GM18520 (cell line): ENCODE measurements around the gene ZFAND2B.

Source experiments
- ATAC-seq: cut with Tn5 transposase; IDR thresholded peaks from one replicate; pipeline ENCODE4 v1.9.1; 2021; ENCODE audit not compliant: unreplicated experiment

Gene ZFAND2B

DNA sequence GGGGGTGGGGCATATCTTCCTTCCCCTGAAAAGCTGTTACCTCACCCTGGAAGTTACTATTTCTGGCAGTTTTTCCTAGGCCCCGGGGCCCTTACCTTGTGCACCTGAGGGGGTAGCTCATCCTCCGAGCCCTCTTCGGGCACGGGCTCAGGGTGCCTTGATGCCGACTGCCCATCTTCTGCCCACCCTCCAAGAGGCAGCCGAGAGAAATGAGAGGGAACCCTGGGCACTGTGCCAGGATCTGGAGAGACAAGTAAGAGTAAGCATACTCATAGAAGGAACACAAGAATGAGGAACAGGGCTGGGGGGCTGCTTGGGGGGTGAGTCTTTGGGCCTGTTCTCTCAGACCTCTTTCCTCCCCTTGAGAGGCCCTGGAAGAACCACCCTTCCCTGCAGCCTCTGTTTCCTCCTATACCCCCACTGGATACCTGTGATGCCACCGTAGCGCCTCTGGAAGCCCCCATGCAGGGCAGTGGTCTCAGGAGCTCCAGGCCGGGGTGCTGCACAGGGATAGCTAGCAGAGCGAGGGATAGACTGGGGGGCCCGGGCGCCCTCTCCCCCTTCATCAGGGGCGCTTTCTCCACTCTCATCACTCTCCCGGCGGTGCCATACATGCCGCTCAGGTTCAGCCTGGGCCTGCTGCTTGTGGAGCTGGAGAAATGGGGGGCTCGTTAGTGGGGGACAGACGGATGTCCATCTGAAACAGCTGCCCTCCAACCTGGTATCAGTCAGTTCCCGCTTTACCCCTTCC lies 14.2 kb downstream of the ZFAND2B start:
- no peak for ATAC-seq

GRCh38 chr2:219221957-219222518 lies 15.5 kb downstream of the ZFAND2B start:
- no peak for ATAC-seq

DNA sequence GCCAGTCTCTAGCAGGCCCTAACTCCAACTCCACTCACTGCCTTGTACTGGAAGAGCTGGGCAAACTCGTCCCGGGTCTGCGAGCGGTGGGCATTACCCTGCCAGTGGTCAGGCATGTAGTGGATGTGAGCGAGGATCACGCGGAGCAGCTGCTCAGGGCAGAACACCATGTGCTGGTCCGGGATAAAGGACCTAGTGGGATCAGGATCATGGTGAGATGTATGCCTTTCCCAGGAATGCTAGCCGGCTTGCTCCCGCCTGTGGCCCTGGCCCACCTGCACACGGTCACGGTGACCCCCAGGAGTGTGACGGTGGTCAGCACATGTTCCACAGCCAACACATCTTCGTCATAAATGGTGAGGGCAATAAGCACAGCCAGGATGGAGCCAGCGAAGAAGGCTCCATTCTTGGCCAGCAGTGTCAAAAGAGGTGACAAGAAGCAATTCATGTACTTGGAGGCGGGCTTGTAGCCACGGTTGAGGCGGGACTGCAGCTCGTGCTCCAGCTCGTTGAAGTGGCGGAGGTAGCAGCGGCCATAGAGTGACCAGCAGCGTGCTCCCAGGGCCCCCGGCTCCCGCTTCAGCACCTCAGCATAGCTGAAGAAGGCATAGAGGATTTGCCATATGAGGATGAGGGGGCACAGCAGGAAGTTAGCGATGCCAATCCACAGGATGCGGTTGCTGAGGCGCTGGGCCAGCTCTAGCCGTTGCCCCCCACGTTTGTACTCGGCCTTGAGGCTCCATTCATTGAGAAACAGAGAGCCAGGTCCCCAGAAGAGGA lies 17.4 kb downstream of the ZFAND2B start:
- no peak for ATAC-seq

DNA sequence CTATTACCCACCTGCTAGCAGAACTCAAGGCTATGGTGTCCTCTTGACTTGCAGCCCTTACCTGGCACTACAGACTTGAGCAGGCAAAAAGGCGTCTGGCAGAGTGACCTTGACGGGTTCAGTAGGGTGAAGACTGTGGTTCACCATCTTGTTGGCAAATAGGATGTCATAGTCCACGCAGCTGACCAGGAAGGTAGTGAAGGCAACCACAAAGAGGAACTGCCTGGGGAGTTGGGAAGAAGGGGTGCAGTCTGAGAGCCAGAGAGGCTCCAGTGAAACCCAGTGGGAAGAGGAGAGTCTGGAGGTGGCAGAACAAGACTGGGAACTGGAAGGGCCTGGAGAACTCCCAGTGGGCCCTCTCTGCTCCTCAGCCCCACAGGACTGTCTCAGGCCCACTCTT lies 18.8 kb downstream of the ZFAND2B start:
- no peak for ATAC-seq

DNA sequence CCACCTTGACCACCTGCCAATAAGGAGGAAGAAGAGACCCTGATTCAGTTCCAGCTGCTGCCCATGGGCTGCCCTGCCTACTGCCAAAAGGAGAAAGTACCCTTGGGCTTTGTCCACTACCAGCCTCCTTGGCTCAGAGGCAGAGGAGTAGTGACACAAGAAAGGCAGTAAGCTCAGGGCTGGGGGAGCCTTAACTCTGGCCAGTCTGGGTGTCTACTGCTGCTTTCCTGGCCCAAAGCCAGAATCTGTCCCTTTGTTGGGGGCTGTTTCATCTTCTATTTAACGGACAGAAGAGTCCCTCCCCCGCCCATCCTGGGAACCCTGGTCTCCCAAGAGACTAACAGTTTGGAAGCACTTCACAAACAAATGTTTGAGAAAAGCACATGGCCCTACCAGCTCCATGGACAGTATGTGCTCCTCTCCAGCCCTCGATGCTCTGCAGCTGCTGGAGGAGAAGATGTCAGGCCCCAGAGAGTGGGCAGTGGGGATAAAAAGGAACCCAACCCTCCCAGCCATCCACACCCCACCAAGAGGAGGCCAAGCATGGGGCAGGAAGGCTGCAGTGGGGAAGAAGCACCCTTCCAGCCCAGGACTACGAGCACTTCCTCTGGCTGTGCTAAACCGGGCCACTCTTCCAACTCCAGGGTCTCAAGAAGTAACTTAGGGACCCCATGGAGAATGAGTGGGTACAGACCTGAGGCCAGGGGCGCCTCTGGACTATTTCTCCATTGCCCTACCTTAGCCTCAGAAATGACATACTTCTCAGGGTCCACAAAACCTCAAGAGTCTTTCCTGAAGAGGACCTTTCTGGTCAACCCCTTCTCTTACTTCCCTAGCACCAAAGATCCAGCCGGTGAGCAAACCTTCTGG lies 21.7 kb downstream of the ZFAND2B start:
- no peak for ATAC-seq

GRCh38 chr2:219228911-219229304 lies 22.3 kb downstream of the ZFAND2B start:
- no peak for ATAC-seq

DNA sequence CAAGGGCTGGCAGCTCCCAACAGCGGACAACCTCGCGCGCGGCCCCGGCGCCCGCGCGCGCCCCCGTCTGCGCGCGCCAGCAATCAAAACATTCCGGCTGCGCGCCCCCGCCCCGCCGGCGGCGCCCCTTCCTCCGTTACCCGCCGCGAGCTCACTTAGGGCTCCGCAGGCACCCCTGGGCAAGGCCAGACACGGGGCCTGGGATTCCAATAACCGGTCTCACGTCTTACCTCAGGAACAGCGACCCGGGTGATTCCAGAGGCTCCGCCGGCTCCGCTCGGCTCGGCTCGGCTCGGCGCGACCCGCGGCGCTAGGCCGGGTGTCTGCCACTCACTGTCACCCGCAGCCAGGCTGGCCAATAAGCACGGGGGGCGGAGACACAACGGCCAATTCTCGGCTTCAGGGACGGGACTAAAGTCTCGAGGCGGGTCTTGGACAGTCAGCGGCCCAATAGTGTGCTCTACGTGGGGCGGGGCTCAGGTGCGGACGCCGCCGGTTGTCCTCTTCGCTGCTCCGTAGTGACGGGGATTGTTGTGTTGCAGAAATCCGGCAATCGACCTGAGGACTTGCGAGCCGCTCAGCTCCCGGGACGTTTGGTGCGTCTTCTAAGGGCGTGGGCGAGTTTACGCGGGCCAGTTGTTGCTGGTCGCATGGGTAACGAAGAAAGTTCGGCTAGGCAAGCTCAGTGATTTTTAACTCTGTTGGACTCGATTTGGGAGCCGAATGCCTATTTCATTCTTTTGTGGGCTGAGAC lies 22.9 kb downstream of the ZFAND2B start, which contains the start of the genes ANKZF1 and ATG9A:
Gene ANKZF1, plus strand, starts transcription at position 502 of the 754 bp plus-strand sequence. CDS start 452 bp downstream, outside the sequence.
Gene ATG9A, minus strand, starts transcription at position 332 of the 754 bp plus-strand sequence. CDS start 1,612 bp downstream, outside the sequence.
- ATAC-seq: peak; percentile 90

DNA sequence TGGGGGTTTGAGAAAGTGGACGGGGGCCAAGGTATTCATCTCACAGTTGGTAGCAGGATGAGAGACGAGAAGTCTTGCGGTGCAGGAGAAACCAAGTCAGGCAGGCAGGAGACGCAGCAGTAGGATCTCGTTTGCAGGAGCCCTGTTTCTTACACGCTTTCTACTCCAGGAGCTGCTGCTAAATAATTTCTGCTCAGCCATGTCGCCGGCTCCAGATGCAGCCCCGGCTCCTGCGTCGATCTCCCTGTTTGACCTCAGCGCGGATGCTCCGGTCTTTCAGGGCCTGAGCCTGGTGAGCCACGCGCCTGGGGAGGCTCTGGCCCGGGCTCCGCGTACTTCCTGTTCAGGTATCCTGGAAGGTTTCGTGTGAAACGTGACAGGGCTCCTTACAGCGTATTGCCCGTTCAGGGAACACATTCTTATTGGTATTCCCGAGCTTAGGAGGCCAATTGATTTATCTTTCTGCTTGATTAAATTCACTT lies 23.5 kb downstream of the ZFAND2B start:
- no peak for ATAC-seq

DNA sequence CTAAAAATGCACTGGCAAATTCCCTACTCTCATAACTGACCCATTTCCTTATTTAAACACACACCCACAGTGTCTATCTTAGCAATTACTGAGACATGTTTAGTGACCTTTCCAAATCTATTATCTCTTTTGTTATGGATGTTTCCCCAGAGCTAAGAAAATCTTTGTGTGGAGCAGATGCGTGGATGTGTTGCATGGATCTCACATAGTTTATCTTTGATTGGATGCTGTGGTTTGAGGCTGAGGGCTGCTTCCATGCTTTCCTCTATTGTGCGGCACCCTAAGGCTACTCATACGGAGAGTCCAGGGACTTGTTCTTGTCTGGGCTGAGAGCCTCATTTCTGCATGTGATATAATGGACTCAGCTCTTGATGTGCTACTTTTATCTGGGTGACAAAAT lies 27.7 kb downstream of the ZFAND2B start:
- no peak for ATAC-seq

- ATAC-seq: no peak
Measured at GRCh38 chr2:219243291-219243761, 36.7 kb downstream of the ZFAND2B start.

DNA sequence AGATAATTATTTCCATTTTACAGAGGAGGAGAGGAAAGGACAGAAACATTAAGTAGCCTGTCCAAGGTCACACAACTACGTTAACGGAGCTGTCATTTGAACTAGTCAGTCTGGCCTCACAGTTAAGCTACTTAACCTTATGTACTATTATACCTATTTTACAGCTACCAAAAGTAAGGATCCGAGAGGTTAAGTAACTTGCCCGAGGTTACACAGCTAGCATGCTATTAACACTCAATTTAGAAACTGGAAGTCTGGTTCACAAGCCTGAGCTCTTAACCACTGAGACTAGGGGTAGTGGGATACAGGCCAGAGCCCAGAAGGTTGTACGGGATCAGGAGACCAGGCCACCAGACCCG lies 38.2 kb downstream of the ZFAND2B start:
- ATAC-seq: no peak

DNA sequence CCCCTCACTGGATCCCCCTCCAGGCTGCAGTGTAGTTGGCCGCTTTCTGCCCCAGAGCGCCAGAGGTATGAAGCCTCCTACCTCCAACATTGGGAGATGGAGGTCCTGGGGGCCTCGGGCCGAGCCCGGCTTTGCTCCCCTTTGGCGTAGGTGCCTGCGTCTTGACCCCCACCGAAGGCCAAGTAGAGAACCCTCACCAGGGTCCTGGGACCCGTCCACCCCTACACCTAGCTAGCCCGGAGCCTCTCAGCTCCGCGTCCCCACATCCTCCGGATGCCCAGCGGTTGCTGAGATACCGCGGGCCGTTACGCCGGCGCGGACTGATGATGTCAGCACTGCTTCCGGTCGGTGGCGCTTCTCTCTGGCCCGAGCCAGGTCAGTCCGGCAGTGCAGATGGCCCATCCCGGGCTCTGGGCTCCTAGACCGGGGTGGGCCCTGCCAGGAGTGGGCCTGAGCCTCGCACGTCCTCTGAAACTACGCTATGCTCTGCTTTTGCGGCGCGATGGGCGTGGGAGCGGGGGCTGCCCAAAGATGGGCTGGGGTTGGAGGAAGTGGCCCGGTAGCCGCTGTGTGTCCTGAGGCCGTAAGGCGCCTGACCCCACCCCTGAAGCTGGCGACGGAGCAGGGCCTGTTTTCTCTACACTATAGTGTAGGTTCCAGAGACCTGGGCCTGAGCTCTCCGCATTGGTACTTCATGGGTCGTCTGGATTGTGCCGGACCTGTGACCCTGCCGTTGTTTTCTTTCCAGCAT lies 38.7 kb downstream of the ZFAND2B start, which contains the start of the genes GLB1L and STK16:
Gene GLB1L, minus strand, starts transcription at position 297 of the 751 bp plus-strand sequence. CDS start 1,871 bp downstream, outside the sequence.
Gene STK16, plus strand, starts transcription at position 332 of the 751 bp plus-strand sequence. CDS start 521 bp downstream, outside the sequence.
- peak; percentile 68 for ATAC-seq

DNA sequence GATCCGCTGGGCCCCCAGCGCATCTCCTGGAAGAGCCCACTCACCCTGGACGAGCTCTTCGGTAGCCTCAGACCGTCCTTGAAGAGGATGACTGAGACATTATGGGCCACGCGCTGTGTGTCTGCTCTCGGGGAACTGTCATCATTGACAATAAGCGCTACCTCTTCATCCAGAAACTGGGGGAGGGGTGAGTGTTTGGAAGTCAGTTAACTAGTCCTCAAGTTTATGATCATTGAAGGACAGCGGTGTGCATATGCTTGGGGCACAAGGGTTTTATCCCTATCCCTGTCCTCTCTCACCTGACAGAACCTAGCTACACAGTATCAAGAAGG lies 39.3 kb downstream of the ZFAND2B start:
- ATAC-seq: no peak

DNA sequence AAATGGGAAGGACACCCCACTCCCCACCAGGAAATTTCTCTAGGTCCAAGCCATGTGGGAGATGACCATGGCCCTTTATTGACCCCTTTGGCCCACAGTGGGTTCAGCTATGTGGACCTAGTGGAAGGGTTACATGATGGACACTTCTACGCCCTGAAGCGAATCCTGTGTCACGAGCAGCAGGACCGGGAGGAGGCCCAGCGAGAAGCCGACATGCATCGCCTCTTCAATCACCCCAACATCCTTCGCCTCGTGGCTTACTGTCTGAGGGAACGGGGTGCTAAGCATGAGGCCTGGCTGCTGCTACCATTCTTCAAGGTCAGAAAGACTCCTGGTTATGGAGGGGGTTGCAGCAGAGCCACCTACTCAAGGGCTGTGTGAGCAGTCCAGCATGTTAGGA lies 40.0 kb downstream of the ZFAND2B start:
- ATAC-seq: no peak

DNA sequence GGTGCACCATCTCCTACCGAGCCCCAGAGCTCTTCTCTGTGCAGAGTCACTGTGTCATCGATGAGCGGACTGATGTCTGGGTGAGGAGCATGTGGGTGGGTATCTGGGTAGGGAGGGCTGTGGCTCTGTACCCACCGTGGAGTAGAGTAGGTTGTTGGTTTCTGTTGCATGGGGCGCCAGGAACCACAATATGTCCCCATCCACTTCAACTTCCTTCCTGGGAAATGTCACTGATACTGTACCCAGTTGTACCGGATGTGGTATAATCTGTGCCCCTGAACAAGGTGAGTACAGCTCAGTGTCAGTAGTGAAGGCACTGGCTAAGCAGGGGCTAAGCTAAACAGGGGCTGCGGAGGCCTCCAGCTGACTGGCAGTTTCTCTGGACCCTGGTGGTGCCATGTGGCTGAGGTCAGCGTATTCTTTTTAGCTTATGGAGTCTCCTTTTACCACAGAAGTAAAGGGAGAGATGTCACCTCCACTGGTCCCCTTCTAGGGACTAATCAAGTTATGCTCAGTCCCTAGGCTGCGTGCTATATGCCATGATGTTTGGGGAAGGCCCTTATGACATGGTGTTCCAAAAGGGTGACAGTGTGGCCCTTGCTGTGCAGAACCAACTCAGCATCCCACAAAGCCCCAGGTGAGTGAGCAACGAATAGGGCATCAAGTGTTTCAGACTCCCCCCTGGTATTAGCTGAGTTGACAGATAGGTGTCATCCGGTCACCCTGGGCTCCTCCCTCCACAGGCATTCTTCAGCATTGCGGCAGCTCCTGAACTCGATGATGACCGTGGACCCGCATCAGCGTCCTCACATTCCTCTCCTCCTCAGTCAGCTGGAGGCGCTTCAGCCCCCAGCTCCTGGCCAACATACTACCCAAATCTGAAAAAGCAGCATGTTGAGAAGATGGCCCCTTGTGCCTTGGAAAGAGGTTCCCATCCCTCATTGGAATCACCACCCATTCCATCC lies 41.4 kb downstream of the ZFAND2B start:
- no peak for ATAC-seq

DNA sequence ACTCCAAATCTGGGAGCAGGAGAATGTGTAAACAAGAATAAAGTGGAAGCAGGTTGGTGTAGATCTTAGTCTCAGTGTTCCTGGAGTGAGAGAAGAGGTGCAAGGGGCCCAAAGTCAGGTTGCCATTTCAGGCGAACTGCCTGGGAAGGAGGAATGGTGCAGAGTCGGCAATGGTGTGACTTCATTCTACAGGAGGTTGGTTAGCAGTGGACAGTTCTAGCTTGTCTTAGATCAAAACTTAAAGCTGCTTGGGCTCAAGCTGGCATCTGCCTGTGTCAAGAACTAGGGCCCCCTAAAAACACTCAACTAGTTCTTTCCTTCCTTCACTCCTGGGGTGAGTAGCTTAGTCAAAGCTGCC lies 42.2 kb downstream of the ZFAND2B start:
- no peak for ATAC-seq

DNA sequence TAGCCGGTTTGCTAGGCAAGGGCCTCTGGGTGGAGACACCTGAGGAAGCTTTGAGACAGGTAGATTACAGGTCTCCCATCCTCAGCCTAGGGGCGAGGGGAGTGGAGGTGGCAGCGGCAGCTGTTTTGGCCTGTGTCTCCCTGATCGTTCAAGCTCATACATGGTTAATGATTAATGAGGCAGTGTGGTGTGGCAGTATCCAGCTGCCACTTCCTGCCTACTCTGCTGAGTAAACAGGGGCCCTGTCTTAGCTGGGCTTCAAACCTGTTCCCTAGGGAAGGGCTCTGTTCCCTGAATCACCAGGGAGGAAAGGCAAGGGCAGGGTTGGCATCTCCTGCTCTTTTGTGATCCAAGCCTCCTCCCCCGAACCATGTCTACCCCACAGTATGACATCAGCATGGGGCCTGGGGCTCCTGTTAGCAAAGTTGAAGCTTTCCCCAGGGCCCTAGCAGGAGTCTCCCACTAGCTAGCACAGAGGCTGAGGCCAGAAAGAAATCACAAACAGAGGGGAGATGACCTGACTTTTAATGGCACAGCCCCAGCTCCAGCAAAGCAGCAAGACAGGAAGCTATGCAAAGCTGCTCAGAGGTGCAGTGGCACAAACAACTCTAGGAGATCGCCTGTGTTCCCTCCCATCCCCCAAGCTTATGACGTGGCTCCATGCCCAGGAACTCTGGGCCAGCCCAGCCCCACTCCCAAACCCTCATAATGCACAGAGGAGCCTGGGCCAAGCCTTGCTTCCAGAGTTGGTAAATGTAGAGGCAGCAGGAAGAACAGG lies 42.8 kb downstream of the ZFAND2B start:
- ATAC-seq: peak; percentile 25
